ENCODE measurements around the gene CACNB2. TPM values are rescaled to one million over a fixed set of nuclear protein-coding genes. Genes with fewer than 3 reads are reported as not detected.
"Not testable (repeated sequence)": the region's sequence is repeated elsewhere in the genome, so short reads cannot be mapped to it uniquely, and the experiment has no call there.

The CACNB2 gene
- total RNA-seq, 2 experiments from 2014 or later = not detected

- no peaks in the 10 kb centered on the region for H3K36me3 Mint-ChIP-seq (ENCODE audit: low read depth)
- no peaks in the 10 kb centered on the region for H3K9me3 Mint-ChIP-seq
- H3K27me3 Mint-ChIP-seq = peaks cover 9% of the 10 kb centered on the region
- CTCF ChIA-PET = no interaction called here
- H3K4me3 Mint-ChIP-seq = no peak overlapping the region
- no peaks in the 10 kb centered on the region for H3K4me1 Mint-ChIP-seq
- H3K27ac Mint-ChIP-seq = no peak overlapping the region
- no peak for DNase-seq
- POLR2A ChIA-PET = no interaction called here
Observed at GRCh38 chr10:18134509-18134908, 5.7 kb upstream of the CACNB2 start.

- H3K36me3 Mint-ChIP-seq (ENCODE audit: low read depth) = no peaks in the 10 kb centered on the region
- no peaks in the 10 kb centered on the region for H3K9me3 Mint-ChIP-seq
- DNase-seq = no peak
- ChIA-PET POLR2A (no interaction called here), CTCF (no interaction called here)
- peaks cover 13% of the 10 kb centered on the region for H3K27me3 Mint-ChIP-seq
- no peak overlapping the region for H3K27ac Mint-ChIP-seq
- no peak overlapping the region for H3K4me3 Mint-ChIP-seq
- H3K4me1 Mint-ChIP-seq = no peaks in the 10 kb centered on the region
Observed at GRCh38 chr10:18134921-18135320, 5.3 kb upstream of the CACNB2 start.

- Mint-ChIP-seq H3K36me3 (ENCODE audit: low read depth) (no peaks in the 10 kb centered on the region), H3K4me3 (no peak overlapping the region), H3K27me3 (peaks cover 17% of the 10 kb centered on the region), H3K9me3 (no peaks in the 10 kb centered on the region), H3K27ac (no peak overlapping the region), H3K4me1 (no peaks in the 10 kb centered on the region)
- POLR2A ChIA-PET = no interaction called here
- CTCF ChIA-PET = no interaction called here
- DNase-seq = no peak
Observed at GRCh38 chr10:18136073-18136791, 4.0 kb upstream of the CACNB2 start.

GRCh38 chr10:18137111-18137510 is 3.1 kb upstream of the CACNB2 start:
- ChIA-PET POLR2A (no interaction called here), CTCF (no interaction called here)
- no peaks in the 10 kb centered on the region for H3K36me3 Mint-ChIP-seq (ENCODE audit: low read depth)
- no peaks in the 10 kb centered on the region for H3K4me1 Mint-ChIP-seq
- no peak overlapping the region for H3K27ac Mint-ChIP-seq
- no peak for DNase-seq
- H3K9me3 Mint-ChIP-seq = no peaks in the 10 kb centered on the region
- no peak overlapping the region for H3K4me3 Mint-ChIP-seq
- peaks cover 26% of the 10 kb centered on the region for H3K27me3 Mint-ChIP-seq

- H3K9me3 Mint-ChIP-seq = no peaks in the 10 kb centered on the region
- ChIA-PET POLR2A (no interaction called here), CTCF (no interaction called here)
- no peak overlapping the region for H3K4me3 Mint-ChIP-seq
- H3K27me3 Mint-ChIP-seq = peaks cover 33% of the 10 kb centered on the region
- DNase-seq = no peak
- no peak overlapping the region for H3K27ac Mint-ChIP-seq
- no peaks in the 10 kb centered on the region for H3K4me1 Mint-ChIP-seq
- no peaks in the 10 kb centered on the region for H3K36me3 Mint-ChIP-seq (ENCODE audit: low read depth)
Observed at GRCh38 chr10:18140957-18141845, 977 bp downstream of the CACNB2 start.

- Mint-ChIP-seq H3K27me3 (peaks cover 32% of the 10 kb centered on the region), H3K36me3 (ENCODE audit: low read depth) (no peaks in the 10 kb centered on the region), H3K27ac (no peak overlapping the region)
Observed at GRCh38 chr10:18142151-18142550, 1.9 kb downstream of the CACNB2 start.

GRCh38 chr10:18144396-18144795 is 4.2 kb downstream of the CACNB2 start:
- H3K4me3 Mint-ChIP-seq = no peak overlapping the region
- H3K27me3 Mint-ChIP-seq = peaks cover 27% of the 10 kb centered on the region
- no peak overlapping the region for H3K27ac Mint-ChIP-seq
- CTCF ChIA-PET = no interaction called here
- no peaks in the 10 kb centered on the region for H3K4me1 Mint-ChIP-seq
- no peak for DNase-seq
- POLR2A ChIA-PET = no interaction called here
- no peaks in the 10 kb centered on the region for H3K9me3 Mint-ChIP-seq
- H3K36me3 Mint-ChIP-seq (ENCODE audit: low read depth) = no peaks in the 10 kb centered on the region

More at GRCh38 chr10:18142151-18142550, 1.9 kb downstream of the CACNB2 start:
- Mint-ChIP-seq H3K9me3 (no peaks in the 10 kb centered on the region), H3K4me1 (no peaks in the 10 kb centered on the region), H3K4me3 (no peak overlapping the region)
- ChIA-PET CTCF (no interaction called here), POLR2A (no interaction called here)
- DNase-seq = no peak

- Mint-ChIP-seq H3K27ac (no peak overlapping the region), H3K4me3 (no peak overlapping the region), H3K4me1 (no peaks in the 10 kb centered on the region), H3K27me3 (peaks cover 22% of the 10 kb centered on the region), H3K9me3 (no peaks in the 10 kb centered on the region), H3K36me3 (ENCODE audit: low read depth) (no peaks in the 10 kb centered on the region)
- ChIA-PET POLR2A (no interaction called here), CTCF (no interaction called here)
- no peak for DNase-seq
Observed at GRCh38 chr10:18144928-18145327, 4.7 kb downstream of the CACNB2 start.

- H3K9me3 Mint-ChIP-seq = no peaks in the 10 kb centered on the region
- H3K36me3 Mint-ChIP-seq (ENCODE audit: low read depth) = no peaks in the 10 kb centered on the region
- CTCF ChIA-PET = no interaction called here
- no peak overlapping the region for H3K27ac Mint-ChIP-seq
- no peak for DNase-seq
- no peak overlapping the region for H3K4me3 Mint-ChIP-seq
- H3K27me3 Mint-ChIP-seq = peaks cover 20% of the 10 kb centered on the region
- POLR2A ChIA-PET = no interaction called here
- H3K4me1 Mint-ChIP-seq = no peaks in the 10 kb centered on the region
Observed at GRCh38 chr10:18145652-18146051, 5.4 kb downstream of the CACNB2 start.

- Mint-ChIP-seq H3K4me3 (no peak overlapping the region), H3K4me1 (no peaks in the 10 kb centered on the region), H3K36me3 (ENCODE audit: low read depth) (no peaks in the 10 kb centered on the region), H3K9me3 (no peaks in the 10 kb centered on the region), H3K27me3 (no peaks in the 10 kb centered on the region), H3K27ac (no peak overlapping the region)
- no peak for DNase-seq
- ChIA-PET POLR2A (no interaction called here), CTCF (no interaction called here)
Observed at GRCh38 chr10:18149196-18149800, 9.1 kb downstream of the CACNB2 start.

GRCh38 chr10:18151356-18151890 is 11.2 kb downstream of the CACNB2 start:
- Mint-ChIP-seq H3K4me3 (no peak overlapping the region), H3K36me3 (ENCODE audit: low read depth) (no peaks in the 10 kb centered on the region), H3K27ac (no peak overlapping the region), H3K9me3 (no peaks in the 10 kb centered on the region), H3K4me1 (no peaks in the 10 kb centered on the region), H3K27me3 (no peaks in the 10 kb centered on the region)
- ChIA-PET CTCF (interaction anchor here (0.6 kb wide), 1 partner anchor 1630 kb away, joined by 4 read pairs; no protein-coding TSS in a partner anchor), POLR2A (no interaction called here)
- no peak for DNase-seq

- H3K36me3 Mint-ChIP-seq (ENCODE audit: low read depth); H3K27me3 Mint-ChIP-seq; H3K4me1 Mint-ChIP-seq; H3K9me3 Mint-ChIP-seq; H3K27ac Mint-ChIP-seq; H3K4me3 Mint-ChIP-seq; POLR2A ChIA-PET; DNase-seq; CTCF ChIA-PET: not testable (repeated sequence)
Observed at GRCh38 chr10:18153381-18153780, 13.2 kb downstream of the CACNB2 start.

- DNase-seq = no peak
- no peak overlapping the region for H3K4me3 Mint-ChIP-seq
- H3K27ac Mint-ChIP-seq = no peak overlapping the region
- H3K4me1 Mint-ChIP-seq = no peaks in the 10 kb centered on the region
- POLR2A ChIA-PET = no interaction called here
- no peaks in the 10 kb centered on the region for H3K27me3 Mint-ChIP-seq
- H3K36me3 Mint-ChIP-seq (ENCODE audit: low read depth) = no peaks in the 10 kb centered on the region
- CTCF ChIA-PET = no interaction called here
- no peaks in the 10 kb centered on the region for H3K9me3 Mint-ChIP-seq
Observed at GRCh38 chr10:18155321-18155720, 15.1 kb downstream of the CACNB2 start.

All from activated CD4-positive, alpha-beta T cell treated with anti-CD3 and anti-CD28 coated beads, Interleukin-2, amount 10 ng/mL, durations not matched to agents 7 days and 5 days (primary cell).